B cell (primary cell): ENCODE results near the gene LRRC39. TPM values are rescaled to one million over a fixed set of nuclear protein-coding genes. Genes with fewer than 3 reads are reported as not detected.

Experiments used
- ATAC-seq: fragments of 200-7000 bp; cut with Tn5 transposase; one replicate; pipeline ENCODE4 v1.10.0; 2021; ENCODE audit warnings: low read depth, mild to moderate bottlenecking, moderate number of reproducible peaks, moderate library complexity
- CTCF ChIA-PET: fragments of 350-600 bp; sonication (Branson Sonifier 250); formaldehyde crosslinking; loops from one replicate; lab custom pipeline; 2021; ENCODE audit warnings: antibody characterized with exemption, inconsistent platforms; lab: Charles Lee
- POLR2A ChIA-PET: fragments of 350-600 bp; sonication (Branson Sonifier 250); formaldehyde crosslinking; loops from one replicate; lab custom pipeline; 2021; ENCODE audit warnings: antibody characterized with exemption; lab: Charles Lee
- DNase-seq: peaks from one replicate; pipeline ENCODE4 v3.0.0; 2013
- H2AFZ ChIP-seq: 2 replicates; pipeline ENCODE4 v1.6.1; 2012; ENCODE audit warnings: mild to moderate bottlenecking, low read depth, low read length; ENCODE audit not compliant: insufficient read depth, poor library complexity, severe bottlenecking
- H3K27ac ChIP-seq, 2 donors: 1 replicate in 1 of 2; 2 replicates in 1 of 2; pipeline ENCODE4 v1.5.1; 2012 to 2013; ENCODE audit warnings: low read length in 2 of 2, mild to moderate bottlenecking in 2 of 2, moderate library complexity in 1 of 2
- H3K27me3 ChIP-seq, 4 experiments: fragments of 200-600 bp in 1 of 4; sonication (generic) in 1 of 4; replicated peaks in 1 of 4; 1 replicate in 2 of 4; 2 replicates in 2 of 4; pipeline versions ENCODE4 v1.6.1 to v1.7.0; 2013 to 2016; ENCODE audit warnings: low read length in 3 of 4, mild to moderate bottlenecking in 2 of 4, mixed read lengths in 1 of 4, moderate library complexity in 1 of 4; ENCODE audit not compliant: insufficient read depth in 4 of 4, control insufficient read depth in 3 of 4; ENCODE audit errors: control extremely low read depth in 1 of 4
- H3K36me3 ChIP-seq, 2 experiments: replicated peaks in 1 of 2; 1 replicate in 1 of 2; 2 replicates in 1 of 2; pipeline versions ENCODE4 v1.6.1 to v1.7.1; 2013; ENCODE audit warnings: low read length in 1 of 2; ENCODE audit not compliant: insufficient read depth in 2 of 2, control insufficient read depth in 1 of 2; ENCODE audit errors: control extremely low read depth in 1 of 2, extremely low read depth in 1 of 2
- H3K4me1 ChIP-seq, 2 donors: fragments of 200-600 bp in 1 of 2; sonication (generic) in 1 of 2; 1 replicate in 1 of 2; 2 replicates in 1 of 2; pipeline versions ENCODE4 v1.5.1 to v1.6.1; 2013 to 2017; ENCODE audit warnings: low read length in 2 of 2; ENCODE audit not compliant: control insufficient read depth in 2 of 2, insufficient read depth in 2 of 2
- H3K4me2 ChIP-seq: replicated peaks from 2 replicates; pipeline ENCODE3; 2012; ENCODE audit warnings: mild to moderate bottlenecking, low read depth, low read length; ENCODE audit not compliant: poor library complexity, severe bottlenecking
- H3K4me3 ChIP-seq, 5 experiments: fragments of 200-600 bp in 1 of 5; sonication (generic) in 1 of 5; 1 replicate in 3 of 5; 2 replicates in 2 of 5; pipeline versions ENCODE4 v1.5.1 to v1.7.0; 2011 to 2016; ENCODE audit warnings: low read length in 4 of 5, mild to moderate bottlenecking in 4 of 5, low read depth in 2 of 5, control low read depth in 1 of 5, moderate library complexity in 1 of 5; ENCODE audit not compliant: insufficient read depth in 1 of 5; ENCODE audit errors: control extremely low read depth in 1 of 5, extremely low read depth in 1 of 5
- H3K79me2 ChIP-seq: fragments of 200-600 bp; sonication (generic); one replicate; pipeline ENCODE4 v1.6.0; 2016; ENCODE audit warnings: low read length; ENCODE audit not compliant: control insufficient read depth, insufficient read depth
- H3K9ac ChIP-seq: fragments of 200-600 bp; sonication (generic); 2 replicates; pipeline ENCODE4 v1.6.1; 2017; ENCODE audit warnings: mild to moderate bottlenecking, low read length, moderate library complexity
- H3K9me3 ChIP-seq, 3 donors: one replicate each; pipeline versions ENCODE4 v1.6.1 to v1.7.1; 2013; ENCODE audit warnings: low read length in 2 of 3; ENCODE audit not compliant: control insufficient read depth in 2 of 3, insufficient read depth in 1 of 3; ENCODE audit errors: control extremely low read depth in 1 of 3
- H4K20me1 ChIP-seq: 2 replicates; pipeline ENCODE4 v1.6.0; 2012; ENCODE audit warnings: mild to moderate bottlenecking, low read length; ENCODE audit not compliant: insufficient read depth, control insufficient read depth, poor library complexity, severe bottlenecking
- H3K27ac Mint-ChIP-seq: one replicate; pipeline ENCODE4 v1.8.0; 2021; ENCODE audit warnings: mixed read lengths
- H3K27me3 Mint-ChIP-seq: one replicate; pipeline ENCODE4 v1.8.0; 2021; ENCODE audit warnings: mixed read lengths
- H3K4me1 Mint-ChIP-seq: one replicate; pipeline ENCODE4 v1.8.0; 2021; ENCODE audit warnings: mixed read lengths
- H3K4me3 Mint-ChIP-seq: one replicate; pipeline ENCODE4 v1.8.0; 2021; ENCODE audit warnings: mixed read lengths
- H3K9me3 Mint-ChIP-seq: one replicate; pipeline ENCODE4 v1.8.0; 2022; ENCODE audit warnings: mixed read lengths; ENCODE audit not compliant: insufficient read depth
- EZH2 ChIP-seq: IDR thresholded peaks from 2 replicates; pipeline ENCODE4 v1.6.1; 2012; ENCODE audit warnings: borderline replicate concordance, low read depth, mild to moderate bottlenecking, moderate library complexity, low read length; ENCODE audit not compliant: insufficient read depth, poor library complexity, severe bottlenecking
- WGBS: methylation state at CpG from one replicate; pipeline ENCODE4 v1.1.5; 2013; ENCODE audit warnings: missing lambda C conversion rate; ENCODE audit not compliant: insufficient coverage; 5-methylcytosine and 5-hydroxymethylcytosine counted together
- intact Hi-C: fragments of 100-400 bp; cut with micrococcal nuclease; formaldehyde crosslinking; loops from one replicate; pipeline ENCODE4 v1.10.0; 2022
- polyA plus RNA-seq: library from polyadenylated mRNA; depleted of rRNA; stranded (reverse); fragments of >200 nt; gene quantifications from 2 replicates; pipeline ENCODE4 v1.2.3, GENCODE V29; 2012
- total RNA-seq, 2 donors: library from RNA; stranded (reverse); fragments of 120-200 nt in 1 of 2; gene quantifications; 1 replicate in 1 of 2; 2 replicates in 1 of 2; pipeline versions ENCODE4 v1.2.3 to v1.2.4, GENCODE V29; 2013 to 2022
- TF ChIP-seq, protein P1 (sequence below): fragments of 200-600 bp; IDR thresholded peaks from one replicate; pipeline ENCODE4 v1.8.0; 2022; ENCODE audit warnings: antibody characterized with exemption, mild to moderate bottlenecking

The LRRC39 gene
- total and polyA plus RNA-seq, 2 donors (not counting 1 experiment from before 2014, with no cell fraction given) = 0.91 to 1.5 TPM

- ChIA-PET CTCF (no interaction called here), POLR2A (no interaction called here)
- no peaks in the 10 kb centered on the region for H3K79me2 ChIP-seq
- TF ChIP-seq EZH2 = no peak
- TF ChIP-seq, protein P1, sequence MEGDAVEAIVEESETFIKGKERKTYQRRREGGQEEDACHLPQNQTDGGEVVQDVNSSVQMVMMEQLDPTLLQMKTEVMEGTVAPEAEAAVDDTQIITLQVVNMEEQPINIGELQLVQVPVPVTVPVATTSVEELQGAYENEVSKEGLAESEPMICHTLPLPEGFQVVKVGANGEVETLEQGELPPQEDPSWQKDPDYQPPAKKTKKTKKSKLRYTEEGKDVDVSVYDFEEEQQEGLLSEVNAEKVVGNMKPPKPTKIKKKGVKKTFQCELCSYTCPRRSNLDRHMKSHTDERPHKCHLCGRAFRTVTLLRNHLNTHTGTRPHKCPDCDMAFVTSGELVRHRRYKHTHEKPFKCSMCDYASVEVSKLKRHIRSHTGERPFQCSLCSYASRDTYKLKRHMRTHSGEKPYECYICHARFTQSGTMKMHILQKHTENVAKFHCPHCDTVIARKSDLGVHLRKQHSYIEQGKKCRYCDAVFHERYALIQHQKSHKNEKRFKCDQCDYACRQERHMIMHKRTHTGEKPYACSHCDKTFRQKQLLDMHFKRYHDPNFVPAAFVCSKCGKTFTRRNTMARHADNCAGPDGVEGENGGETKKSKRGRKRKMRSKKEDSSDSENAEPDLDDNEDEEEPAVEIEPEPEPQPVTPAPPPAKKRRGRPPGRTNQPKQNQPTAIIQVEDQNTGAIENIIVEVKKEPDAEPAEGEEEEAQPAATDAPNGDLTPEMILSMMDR = no peak
- intact Hi-C loops = no loop called here
- no peaks in the 10 kb centered on the region for H4K20me1 ChIP-seq
- H3K4me2 ChIP-seq = no peak overlapping the region
- H3K27ac ChIP-seq = no peak overlapping the region
- no peak overlapping the region for H3K4me3 ChIP-seq
- Mint-ChIP-seq H3K27ac (no peak overlapping the region), H3K9me3 (no peaks in the 10 kb centered on the region), H3K4me3 (no peak overlapping the region), H3K27me3 (no peaks in the 10 kb centered on the region), H3K4me1 (no peaks in the 10 kb centered on the region)
- DNase-seq = no peak
- H3K36me3 ChIP-seq = peaks cover 0 to 20% of the 10 kb centered on the region in 2 experiments
- H2AFZ ChIP-seq = no peak overlapping the region
- WGBS = no CpG with 5 or more reads among the region's 2 CpGs
- no peaks in the 10 kb centered on the region for H3K27me3 ChIP-seq
- H3K9me3 ChIP-seq = no peaks in the 10 kb centered on the region
- no peaks in the 10 kb centered on the region for H3K4me1 ChIP-seq
- no peak overlapping the region for H3K9ac ChIP-seq
- ATAC-seq = no peak
Observed at GRCh38 chr1:100219883-100220282, 41.8 kb upstream of the LRRC39 start.

GRCh38 chr1:100219457-100219856 lies 41.4 kb upstream of the LRRC39 start:
- Mint-ChIP-seq H3K4me3 (no peak overlapping the region), H3K4me1 (no peaks in the 10 kb centered on the region), H3K27ac (no peak overlapping the region), H3K9me3 (no peaks in the 10 kb centered on the region), H3K27me3 (no peaks in the 10 kb centered on the region)
- Histone ChIP-seq H3K27ac (no peak overlapping the region), H3K4me3 (no peak overlapping the region), H2AFZ (no peak overlapping the region), H3K36me3 (peaks cover 0 to 24% of the 10 kb centered on the region in 2 experiments), H4K20me1 (no peaks in the 10 kb centered on the region), H3K9ac (no peak overlapping the region), H3K79me2 (no peaks in the 10 kb centered on the region), H3K4me2 (no peak overlapping the region), H3K4me1 (no peaks in the 10 kb centered on the region), H3K9me3 (no peaks in the 10 kb centered on the region), H3K27me3 (no peaks in the 10 kb centered on the region)
- intact Hi-C loops = no loop called here
- ATAC-seq (no peak), DNase-seq (no peak)
- POLR2A ChIA-PET = no interaction called here
- CTCF ChIA-PET = no interaction called here
- WGBS = no CpG with 5 or more reads among the region's 6 CpGs
- TF ChIP-seq, protein P1 = no peak
- no peak for TF ChIP-seq EZH2
